Peyer's patch (tissue), 4 donors: ENCODE data around the gene RXRB.

Experiments used
- CTCF ChIP-seq, 6 experiments: fragments of 450-650 bp in 4 of 6; fragments of 200-600 bp in 2 of 6; sonication (generic) in 1 of 6; IDR thresholded peaks; one replicate each; pipeline ENCODE4 v1.5.1; 2017 to 2019; ENCODE audit warnings: antibody characterized with exemption in 6 of 6, mild to moderate bottlenecking in 3 of 6, moderate library complexity in 1 of 6
- POLR2A ChIP-seq, 2 donors: fragments of 450-650 bp; IDR thresholded peaks; one replicate each; pipeline ENCODE4 v1.5.1; 2017; ENCODE audit warnings: antibody characterized with exemption in 2 of 2, mild to moderate bottlenecking in 2 of 2, moderate library complexity in 2 of 2

DNA sequence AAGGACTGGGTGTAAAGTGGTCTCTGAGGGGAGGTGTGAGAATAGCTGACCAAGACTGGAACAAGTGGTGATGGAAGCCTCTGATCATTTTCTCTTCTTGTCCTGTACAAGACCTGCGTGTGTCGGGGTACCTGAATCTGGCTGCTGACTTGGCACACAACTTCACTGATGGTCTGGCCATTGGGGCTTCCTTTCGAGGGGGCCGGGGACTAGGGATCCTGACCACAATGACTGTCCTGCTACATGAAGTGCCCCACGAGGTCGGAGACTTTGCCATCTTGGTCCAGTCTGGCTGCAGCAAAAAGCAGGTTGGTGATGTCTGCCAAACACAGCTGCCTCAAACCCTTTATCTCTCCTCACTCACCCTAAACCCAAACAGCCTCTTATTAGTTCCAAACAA is 2.3 kb upstream of the RXRB start:
- TF ChIP-seq CTCF (IDR thresholded peaks at IDR 0.05), result no peak
- no peak for TF ChIP-seq POLR2A (IDR thresholded peaks at IDR 0.05)
